Midbrain (tissue), 1 donor: ENCODE measurements around the gene USP53.
"Not testable (repeated sequence)": the region's sequence is repeated elsewhere in the genome, so short reads cannot be mapped to it uniquely, and the experiment has no call there.

Source experiments
- DNase-seq: peaks from one replicate; lab custom pipeline; 2025; lab: John Stamatoyannopoulos, UW

Gene USP53

GRCh38 chr4:119229908-119230687 lies 17.6 kb downstream of the USP53 start:
- no peak for DNase-seq

DNA sequence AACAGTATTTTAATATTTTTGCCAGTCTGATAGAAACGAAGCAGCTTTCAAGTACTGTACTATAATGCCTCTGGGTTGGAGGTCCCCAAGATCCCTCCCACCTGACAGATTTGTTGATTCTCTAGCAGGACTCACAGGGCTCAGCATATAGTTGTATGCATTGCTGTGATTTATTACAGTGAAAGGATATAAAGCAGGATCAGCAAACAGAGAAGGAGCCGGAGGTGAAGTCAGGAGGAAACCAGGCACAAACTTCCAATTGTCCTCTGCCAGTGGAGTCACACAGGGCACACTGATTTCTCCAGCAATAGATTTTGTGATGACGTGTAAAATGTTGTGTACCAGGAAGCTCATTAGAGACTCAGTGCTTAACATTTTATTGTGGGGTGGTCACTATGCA lies 19.0 kb downstream of the USP53 start:
- DNase-seq = no peak

DNA sequence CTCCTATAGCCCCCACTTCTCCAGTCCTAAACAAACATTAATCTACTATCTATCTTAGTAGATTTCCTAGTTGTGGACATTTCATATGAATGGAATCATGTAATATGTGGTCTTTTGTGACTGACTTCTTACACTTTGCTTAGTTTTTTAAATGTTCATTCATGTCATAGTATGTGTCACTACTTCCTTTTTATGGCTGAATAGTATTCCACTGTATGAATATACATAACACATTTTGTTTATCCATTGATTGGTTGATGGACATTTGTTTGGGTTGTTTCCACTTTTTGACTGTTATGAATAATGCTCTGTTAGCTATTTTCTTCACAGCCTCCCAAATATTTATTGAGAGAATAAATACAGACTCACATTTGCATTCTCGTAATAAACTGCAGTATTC lies 19.8 kb downstream of the USP53 start:
- DNase-seq = no peak

- no peak for DNase-seq
Measured at GRCh38 chr4:119233191-119233590, 20.7 kb downstream of the USP53 start.

DNA sequence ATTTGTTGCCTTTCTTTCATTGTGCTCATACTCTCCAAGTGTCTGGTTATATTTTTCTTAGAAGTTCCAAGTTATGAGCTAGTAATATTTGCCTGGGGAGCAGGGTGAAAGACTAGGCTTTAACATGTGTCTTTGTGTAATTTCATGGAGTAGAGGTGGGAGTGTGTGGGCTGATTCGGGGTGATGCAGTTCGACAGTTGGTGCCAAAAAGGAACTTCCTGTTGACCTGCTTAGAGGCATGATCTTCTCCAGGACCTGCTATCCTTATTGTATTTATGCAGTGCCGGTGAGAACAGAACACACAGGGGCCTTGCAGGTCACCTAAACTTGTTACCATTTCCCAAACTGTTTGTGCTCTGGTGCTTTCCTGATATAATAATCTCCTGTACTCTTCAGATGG lies 21.2 kb downstream of the USP53 start:
- DNase-seq = no peak

GRCh38 chr4:119237201-119237600 lies 24.7 kb downstream of the USP53 start:
- no peak for DNase-seq

DNA sequence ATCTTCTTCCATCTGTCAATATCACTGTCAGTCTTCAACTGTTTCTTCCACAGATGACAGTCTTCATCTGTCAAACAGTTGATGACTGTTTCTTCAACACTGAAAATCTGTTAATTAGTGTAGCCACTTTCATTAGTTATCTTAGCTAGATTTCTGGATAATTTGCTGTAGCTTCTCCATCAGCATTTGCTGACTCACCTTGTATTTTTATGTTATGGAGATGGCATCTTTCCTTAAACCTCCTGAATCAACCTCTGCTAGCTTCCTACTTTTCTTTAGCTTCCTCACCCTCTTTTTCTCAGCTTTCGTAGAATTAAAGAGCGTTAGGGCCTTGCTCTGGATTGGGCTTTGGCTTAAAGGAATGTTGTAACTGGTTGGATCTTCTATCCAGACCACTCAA lies 25.1 kb downstream of the USP53 start:
- no peak for DNase-seq

- DNase-seq = no peak
Measured at GRCh38 chr4:119238068-119238722, 25.7 kb downstream of the USP53 start.

DNA sequence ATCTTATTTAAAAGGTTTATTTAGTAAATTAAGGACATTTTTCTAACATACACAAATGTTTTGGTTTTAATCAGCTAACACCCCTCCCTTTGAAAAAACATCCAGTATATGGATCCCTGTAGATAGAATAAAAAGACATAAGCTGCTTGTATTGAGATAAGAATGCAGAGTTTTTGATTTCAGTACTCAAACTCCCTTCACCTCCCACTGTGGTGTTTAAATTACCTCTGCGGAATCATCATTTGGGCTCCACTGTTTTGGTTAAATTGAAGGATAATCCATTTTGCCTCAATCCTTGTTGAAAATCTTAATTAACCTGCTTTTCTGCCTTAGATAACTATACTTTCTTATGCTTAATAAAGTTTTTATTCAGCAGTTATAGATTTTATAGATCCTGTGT lies 27.6 kb downstream of the USP53 start:
- DNase-seq = no peak

- no peak for DNase-seq
Measured at GRCh38 chr4:119240568-119240967, 28.1 kb downstream of the USP53 start.

DNA sequence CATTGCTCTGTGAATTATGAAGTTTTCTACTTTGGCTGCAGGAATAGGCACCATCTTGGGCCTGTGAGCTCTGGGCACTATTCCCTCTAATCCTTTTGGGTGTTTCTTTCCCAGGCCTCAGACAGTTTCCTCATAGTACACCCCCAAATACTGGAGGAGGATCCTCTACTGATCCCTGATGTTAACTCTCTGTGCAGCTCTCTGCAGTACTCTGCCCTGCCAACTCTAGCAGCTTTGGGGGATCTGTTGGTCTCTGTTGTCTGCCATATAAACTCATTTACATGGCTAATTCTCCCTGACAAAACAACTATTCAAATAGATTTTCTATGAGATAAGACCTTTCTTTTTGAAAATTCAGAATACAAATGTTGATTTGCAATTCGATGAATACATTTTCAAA lies 29.9 kb downstream of the USP53 start:
- no peak for DNase-seq

DNA sequence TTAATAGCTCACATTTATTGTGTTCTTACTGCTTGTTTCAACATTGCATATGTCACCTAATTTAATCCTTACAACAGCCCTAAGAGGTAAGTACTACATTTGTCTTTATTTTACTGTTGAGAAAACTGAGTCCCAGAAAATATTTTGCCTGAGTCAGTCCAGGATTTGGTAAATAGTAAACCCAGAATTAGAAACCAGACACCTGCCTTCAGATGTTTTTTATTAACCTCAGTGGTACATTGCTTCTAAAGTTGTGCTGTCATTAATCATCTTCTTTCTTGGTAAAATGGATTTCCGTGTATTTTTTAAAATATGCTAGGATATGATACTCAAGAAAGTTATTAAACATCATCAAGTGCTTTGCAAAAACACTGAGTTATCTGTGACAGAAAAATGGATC lies 31.4 kb downstream of the USP53 start:
- no peak for DNase-seq

DNA sequence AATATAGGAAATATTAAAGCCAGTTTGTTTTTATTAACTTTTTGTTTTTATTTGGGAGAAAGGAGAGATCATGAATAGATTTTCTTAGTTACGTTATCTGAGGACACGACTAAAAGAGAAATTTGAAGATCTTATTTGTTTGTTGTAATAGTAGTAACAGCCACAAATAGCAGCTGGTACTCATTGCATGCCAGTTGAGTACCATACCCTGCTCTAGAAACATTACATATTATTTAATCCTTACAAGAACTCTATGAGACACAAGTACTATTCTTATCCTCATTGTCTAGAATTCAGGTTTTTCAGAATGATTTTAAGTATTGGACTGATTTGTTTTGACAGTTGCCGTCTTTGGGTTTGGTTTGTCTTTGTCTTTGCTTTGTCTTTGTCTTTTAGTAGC lies 31.8 kb downstream of the USP53 start:
- no peak for DNase-seq

- no peak for DNase-seq
Measured at GRCh38 chr4:119244832-119245231, 32.3 kb downstream of the USP53 start.

- DNase-seq = no peak
Measured at GRCh38 chr4:119246177-119246733, 33.7 kb downstream of the USP53 start.

- not testable (repeated sequence) for DNase-seq
Measured at GRCh38 chr4:119251037-119251436, 38.5 kb downstream of the USP53 start.

DNA sequence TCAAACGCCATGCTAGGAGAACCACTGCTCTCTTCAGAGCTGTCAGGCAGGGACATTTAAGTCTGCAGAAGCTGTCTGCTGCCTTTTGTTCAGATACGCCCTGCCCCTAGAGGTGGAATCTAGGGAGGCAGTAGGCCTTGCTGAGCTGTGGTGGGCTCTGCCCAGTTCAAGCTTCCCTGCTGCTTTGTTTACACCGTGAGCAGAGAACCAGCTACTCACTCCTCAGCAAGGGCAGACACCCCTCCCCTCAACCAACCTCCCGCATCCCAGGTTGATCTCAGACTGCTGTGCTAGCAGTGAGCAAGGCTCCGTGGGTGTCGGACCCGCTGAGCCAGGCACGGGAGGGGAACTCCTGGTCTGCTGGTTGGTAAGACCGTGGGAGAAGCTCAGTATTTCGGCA lies 42.7 kb downstream of the USP53 start:
- not testable (repeated sequence) for DNase-seq

GRCh38 chr4:119260528-119260927 lies 48.0 kb downstream of the USP53 start:
- DNase-seq = no peak

GRCh38 chr4:119261986-119262385 lies 49.5 kb downstream of the USP53 start:
- no peak for DNase-seq

DNA sequence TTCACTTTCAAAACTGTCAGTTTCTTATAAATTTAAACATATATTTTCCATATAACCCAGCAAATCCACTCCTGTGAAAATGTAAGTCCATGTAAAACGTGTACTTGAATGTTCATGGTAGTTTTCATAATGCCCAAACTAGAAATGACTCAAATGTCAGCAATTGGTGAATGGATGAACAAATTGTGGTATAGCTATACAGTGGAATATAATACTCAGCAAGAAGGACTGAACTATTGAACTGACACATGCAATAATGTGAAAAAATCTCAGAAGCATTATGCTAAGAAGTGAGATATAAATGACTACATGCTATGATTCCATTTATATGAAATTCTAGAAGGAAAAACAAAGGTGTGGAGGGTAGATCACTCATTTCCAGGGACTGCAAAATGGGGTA lies 52.2 kb downstream of the USP53 start:
- DNase-seq = no peak

GRCh38 chr4:119266153-119266552 lies 53.6 kb downstream of the USP53 start:
- no peak for DNase-seq

GRCh38 chr4:119268466-119268865 lies 56.0 kb downstream of the USP53 start:
- DNase-seq = no peak

DNA sequence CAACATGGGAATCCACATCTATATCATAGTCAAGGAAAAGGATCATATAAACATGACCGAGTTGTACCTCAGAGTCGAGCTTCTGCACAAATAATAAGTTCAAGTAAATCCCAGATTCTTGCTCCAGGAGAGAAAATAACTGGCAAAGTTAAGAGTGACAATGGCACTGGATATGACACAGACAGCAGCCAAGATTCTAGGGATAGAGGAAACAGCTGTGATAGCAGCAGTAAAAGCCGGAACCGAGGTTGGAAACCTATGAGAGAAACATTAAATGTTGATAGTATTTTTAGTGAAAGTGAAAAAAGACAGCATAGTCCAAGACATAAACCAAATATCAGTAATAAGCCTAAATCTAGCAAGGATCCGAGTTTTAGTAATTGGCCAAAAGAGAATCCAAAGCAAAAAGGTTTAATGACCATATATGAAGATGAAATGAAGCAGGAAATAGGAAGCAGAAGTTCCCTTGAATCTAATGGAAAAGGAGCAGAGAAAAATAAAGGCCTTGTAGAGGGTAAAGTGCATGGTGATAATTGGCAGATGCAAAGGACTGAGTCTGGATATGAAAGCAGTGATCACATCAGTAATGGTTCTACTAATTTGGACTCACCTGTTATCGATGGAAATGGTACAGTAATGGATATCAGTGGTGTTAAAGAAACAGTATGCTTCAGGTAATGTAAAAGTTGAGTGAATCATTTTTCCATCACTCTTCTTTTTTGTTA lies 59.0 kb downstream of the USP53 start:
- no peak for DNase-seq
